ENCODE results near the gene TFAP2A. TPM values are rescaled to one million over a fixed set of nuclear protein-coding genes. Genes with fewer than 3 reads are reported as not detected.

TFAP2A gene
- total RNA-seq, 1 donor from 2014 or later = not detected

GRCh38 chr6:10347561-10348327 is 67.1 kb downstream of the TFAP2A start:
- Histone ChIP-seq H3K9ac (ENCODE audit: low read depth in 1 of 3, low read length in 3 of 3) (no peak overlapping the region), H3K4me3 (ENCODE audit: low read length in 3 of 3) (no peak overlapping the region), H3K9me3 (ENCODE audit: control insufficient read depth in 3 of 3, low read length in 3 of 3) (peaks cover 0 to 2% (median under 1%) of the 10 kb centered on the region in 3 donors), H3K36me3 (ENCODE audit: control insufficient read depth in 3 of 3, insufficient read depth in 3 of 3, low read length in 3 of 3) (no peaks in the 10 kb centered on the region), H3K27ac (ENCODE audit: low read depth, low read length) (no peak overlapping the region), H3K4me1 (ENCODE audit: control insufficient read depth in 3 of 3, insufficient read depth in 3 of 3, low read length in 3 of 3) (no peaks in the 10 kb centered on the region), H3K27me3 (ENCODE audit: control insufficient read depth in 3 of 3, insufficient read depth in 3 of 3, low read length in 3 of 3) (no peaks in the 10 kb centered on the region)

Small RNA genes lying within 50 kb of the gene (small RNA-seq; reads per million reads assigned to genes)
- not detected for gene MIR5689

Other genes starting within 250 kb of the TFAP2A start
- 3.1 TPM for gene GCNT2, start 106.3 kb upstream of the TFAP2A start, total RNA-seq